Measurements from ENCODE around the gene CNN2.
"Not testable (repeated sequence)": the region's sequence is repeated elsewhere in the genome, so short reads cannot be mapped to it uniquely, and the experiment has no call there.

CNN2 gene

DNA sequence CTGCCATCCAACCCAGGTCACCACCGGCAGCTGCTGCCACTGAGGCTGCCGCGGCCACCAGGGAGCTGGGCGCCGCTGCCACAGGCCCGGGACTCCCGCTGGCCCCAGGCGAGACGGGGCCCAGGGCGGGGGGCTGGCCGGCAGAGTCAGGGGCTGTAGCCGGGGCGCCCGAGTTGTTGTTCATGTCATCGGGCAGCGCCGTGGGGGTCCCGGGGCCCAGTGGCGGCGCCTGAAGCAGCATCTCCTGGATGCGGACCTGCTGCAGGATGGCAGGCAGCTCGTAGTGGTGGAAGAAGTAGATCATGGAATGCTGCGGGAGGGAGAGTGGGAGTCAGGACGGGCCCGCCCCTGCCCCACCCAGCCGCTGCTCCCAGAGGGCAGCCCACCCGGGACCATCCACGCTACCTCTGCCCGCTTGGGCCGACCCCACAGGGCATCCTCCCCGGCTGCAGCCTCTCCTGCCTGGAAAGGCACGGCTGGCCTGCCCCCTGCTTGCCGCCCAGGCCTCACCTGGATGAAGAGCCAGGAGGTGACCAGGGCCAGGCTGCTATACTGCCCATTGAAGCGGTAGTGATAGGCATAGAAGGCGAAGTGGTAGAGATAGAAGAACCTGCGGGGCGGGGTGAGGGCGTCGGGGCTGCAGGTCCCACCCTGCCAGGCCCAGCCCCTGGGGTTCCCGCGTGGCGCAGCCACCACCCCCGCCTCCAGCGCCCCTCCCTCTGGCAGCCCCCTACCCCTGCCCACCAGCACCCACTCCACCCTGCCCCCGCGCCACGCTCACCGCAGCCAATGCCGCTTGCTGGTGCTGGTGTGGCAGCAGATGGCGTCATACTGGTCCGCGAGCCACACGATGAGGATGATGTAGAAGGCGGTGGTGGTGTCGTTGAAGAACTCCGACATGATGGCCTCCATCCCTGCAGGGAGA is 15.6 kb upstream of the CNN2 start:
- no peak for DNase-seq (ENCODE audit: low read depth in 1 of 2, low spot score in 1 of 2)

DNA sequence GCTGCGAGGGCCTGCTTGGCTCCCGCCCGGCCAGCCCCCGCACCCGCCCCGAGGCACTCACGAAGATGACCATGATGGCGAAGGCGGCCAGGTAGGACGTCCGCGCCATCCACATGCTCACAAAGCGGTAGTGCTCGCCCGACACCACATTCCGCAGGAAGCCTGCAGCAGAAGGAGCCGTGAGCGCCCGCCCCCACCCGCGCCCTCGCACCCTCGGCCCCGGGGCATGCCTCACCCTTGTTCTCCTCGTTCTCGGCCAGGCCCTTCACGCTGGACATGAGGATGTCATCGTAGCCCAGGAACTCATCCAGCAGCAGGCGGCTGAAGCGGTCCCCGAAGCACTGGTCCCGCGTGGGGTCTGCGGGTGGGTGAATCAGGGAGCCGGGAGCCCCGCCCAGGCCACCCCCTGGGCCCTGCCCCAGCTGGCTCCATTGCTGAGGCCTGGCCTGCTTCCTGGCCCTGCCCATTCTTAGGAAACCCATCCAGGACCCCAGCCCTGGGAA is 14.5 kb upstream of the CNN2 start:
- no peak for DNase-seq (ENCODE audit: low read depth in 1 of 2, low spot score in 1 of 2)

DNA sequence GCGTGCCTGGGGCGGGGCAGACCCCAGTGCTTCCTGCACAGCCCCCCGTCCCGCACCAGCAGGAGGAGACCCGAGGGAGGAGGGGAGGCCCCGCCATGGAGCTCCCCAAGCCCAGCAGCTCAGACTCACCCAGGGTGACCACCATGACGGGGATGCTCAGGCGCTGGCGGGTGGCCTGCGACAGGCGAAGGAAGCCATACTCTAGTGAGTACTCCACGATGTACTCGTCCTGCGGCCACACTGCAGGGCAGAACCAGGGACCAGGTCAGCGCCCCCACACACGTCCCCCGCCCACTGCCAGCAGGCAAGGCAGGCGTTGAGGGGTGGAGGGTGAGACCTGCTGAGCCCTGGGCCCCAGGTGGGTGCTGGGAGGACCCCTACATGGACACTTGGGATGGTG is 14.1 kb upstream of the CNN2 start:
- DNase-seq (ENCODE audit: low read depth in 1 of 2, low spot score in 1 of 2): no peak

DNA sequence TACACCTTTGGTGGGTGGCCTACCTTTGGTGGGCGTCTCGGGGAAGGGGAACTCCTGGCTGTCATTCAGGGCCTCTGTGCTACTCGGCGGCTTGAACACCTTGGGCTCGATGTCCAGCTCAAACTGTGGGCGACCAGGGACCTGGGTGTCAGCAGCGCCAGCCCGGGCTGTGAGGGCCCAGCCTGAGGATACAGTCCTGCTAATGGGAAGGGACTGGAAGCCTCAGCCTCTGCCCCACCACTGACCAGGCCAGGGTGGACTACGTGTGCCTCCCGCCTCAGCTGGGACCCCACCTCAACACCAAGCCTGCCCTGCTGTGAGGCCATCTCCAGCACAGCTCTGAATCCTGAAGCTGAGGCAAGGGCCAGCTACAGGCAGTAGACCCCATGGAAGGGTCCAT is 13.2 kb upstream of the CNN2 start:
- DNase-seq (ENCODE audit: low read depth in 1 of 2, low spot score in 1 of 2): no peak

DNA sequence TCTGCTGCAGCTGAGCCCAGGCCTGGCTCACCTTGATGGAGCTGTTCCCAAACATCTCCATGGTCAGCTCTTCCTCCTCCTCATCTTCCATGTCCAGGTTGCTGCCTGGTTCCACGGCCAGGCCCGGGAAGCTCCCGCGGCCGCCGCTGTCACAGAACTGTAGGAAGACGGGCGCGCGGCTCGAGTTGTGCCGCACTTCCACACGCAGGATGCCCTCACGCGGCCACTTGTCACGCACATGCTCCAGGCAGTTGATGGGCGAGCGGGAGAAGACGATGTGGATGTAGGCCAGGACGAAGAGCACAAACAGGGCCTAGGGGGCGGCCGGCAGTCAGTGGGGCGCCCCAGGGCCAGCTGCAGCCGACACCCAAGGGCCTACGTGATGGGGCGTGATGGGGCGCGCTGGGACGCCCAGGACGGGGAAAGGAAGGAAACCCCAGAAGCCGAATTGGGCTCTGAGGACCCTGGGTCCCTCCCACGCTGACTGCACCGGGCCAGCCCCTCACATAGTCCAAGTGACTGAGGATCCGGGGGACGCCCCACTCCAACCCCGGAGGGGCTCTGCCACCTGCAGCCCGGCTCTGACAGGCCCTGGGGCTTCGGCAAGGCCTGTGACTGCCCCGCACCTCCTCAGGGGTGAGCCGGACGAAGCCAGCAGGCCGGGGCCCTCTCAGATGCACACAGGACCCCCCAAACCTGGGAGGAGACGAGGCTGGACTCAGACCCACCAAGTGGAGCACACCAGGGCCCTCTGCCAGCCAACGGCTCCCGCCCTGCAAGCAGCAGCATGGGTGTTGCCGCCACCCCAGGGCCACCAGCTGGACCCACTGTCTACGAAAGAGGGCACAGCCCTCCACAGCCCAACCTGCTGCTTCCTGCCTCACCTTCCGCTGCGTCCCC is 12.0 kb upstream of the CNN2 start:
- no peak for DNase-seq (ENCODE audit: low read depth in 1 of 2, low spot score in 1 of 2)

DNA sequence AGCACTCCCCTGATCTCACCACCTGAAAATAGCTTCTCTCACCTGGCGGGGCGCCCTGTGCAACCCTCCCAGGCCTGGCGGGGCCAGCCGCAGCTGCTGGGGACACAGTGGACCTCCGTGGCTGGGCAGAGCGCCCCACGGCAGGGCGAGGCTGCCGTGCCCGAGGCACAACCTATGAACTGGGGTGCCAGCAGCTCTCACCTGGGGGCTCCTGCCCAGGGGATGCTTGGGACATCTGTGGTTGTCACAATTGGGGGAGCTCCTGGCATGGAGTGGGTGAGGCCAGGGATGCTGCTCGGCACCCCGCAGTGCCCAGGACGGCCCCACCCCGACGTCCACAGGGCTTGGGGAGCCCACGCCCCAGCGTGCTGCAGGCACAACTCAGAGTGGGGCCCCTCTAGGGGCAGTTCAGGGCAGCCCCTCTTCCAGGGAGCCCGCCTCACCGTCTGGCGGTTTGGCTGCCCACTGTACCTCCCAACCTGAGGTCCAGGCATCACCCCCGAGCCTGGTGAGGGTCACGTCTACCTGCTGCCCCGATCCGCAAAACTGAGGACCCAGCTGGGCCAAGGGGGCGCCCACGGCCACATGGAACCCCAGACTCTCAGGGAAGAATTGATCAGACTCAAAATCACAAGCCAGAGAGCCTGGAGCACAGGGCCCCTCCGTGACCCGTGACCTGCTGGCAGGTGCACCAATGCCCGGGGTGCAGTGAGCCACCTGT is 11.2 kb upstream of the CNN2 start:
- DNase-seq (ENCODE audit: low read depth in 1 of 2, low spot score in 1 of 2): no peak

DNA sequence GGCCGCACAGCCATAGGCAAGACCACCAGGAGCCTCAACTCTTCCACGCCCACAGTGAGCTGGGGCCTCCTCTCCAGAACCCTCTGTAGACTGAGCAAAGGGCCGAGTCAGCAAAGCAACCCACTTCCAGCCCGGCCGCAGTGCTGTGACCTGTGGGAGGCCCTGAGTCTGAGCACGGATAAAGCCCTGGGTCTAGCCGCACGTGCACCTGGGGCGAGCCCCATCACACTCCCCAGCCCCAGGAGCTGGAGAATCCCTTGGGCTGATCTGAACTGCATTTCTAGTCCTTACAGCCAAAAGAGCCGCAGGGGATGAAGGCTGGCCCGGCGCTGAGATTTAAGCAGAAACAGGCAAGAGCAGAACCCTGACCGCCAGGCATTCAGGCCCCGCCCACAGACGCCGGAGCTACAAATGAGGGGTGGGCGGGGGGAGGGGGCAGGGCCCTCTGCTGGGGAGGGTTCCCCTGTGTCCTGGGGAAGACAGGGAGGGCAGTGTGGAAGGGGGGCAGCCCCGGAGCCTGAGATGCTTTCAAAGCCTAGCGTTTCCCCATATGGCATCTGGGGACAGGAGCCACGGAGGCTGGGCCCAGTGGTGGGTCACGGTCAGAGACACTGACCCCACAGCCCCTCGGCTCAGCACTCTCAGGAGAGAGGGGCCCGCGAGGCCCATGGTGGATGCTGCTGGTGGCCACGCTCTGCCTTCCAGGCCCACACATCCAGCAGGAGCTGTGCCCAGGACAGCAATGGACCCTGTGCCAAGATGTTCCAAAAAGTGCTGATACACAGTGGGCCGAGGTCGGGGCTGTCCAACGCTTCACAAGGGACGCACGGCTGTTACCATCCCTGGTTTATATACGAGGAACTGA is 10.4 kb upstream of the CNN2 start:
- DNase-seq (ENCODE audit: low read depth in 1 of 2, low spot score in 1 of 2): no peak

DNA sequence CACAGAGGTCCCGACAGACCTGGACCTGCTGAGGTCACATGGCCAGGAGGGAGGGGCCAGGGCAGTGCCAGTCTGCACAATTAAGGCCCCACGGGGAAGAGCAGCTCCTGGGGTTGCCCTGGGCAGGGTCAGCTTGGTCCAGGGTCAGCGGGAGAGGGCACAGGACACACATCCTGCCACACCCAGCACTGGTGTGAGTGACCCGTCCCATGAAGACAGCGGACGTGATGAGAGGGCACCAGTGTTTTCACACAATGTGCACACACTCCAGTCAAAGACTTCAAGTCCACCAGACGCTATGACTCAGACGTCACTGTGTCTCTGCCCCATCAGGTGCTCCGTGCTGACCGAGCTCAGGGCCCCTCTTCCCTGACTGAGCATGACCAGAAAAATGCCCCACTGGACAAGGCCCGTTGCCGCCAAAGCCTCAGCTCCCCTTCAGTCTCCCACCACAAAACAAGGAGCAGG is 9.7 kb upstream of the CNN2 start:
- no peak for DNase-seq (ENCODE audit: low read depth in 1 of 2, low spot score in 1 of 2)

DNA sequence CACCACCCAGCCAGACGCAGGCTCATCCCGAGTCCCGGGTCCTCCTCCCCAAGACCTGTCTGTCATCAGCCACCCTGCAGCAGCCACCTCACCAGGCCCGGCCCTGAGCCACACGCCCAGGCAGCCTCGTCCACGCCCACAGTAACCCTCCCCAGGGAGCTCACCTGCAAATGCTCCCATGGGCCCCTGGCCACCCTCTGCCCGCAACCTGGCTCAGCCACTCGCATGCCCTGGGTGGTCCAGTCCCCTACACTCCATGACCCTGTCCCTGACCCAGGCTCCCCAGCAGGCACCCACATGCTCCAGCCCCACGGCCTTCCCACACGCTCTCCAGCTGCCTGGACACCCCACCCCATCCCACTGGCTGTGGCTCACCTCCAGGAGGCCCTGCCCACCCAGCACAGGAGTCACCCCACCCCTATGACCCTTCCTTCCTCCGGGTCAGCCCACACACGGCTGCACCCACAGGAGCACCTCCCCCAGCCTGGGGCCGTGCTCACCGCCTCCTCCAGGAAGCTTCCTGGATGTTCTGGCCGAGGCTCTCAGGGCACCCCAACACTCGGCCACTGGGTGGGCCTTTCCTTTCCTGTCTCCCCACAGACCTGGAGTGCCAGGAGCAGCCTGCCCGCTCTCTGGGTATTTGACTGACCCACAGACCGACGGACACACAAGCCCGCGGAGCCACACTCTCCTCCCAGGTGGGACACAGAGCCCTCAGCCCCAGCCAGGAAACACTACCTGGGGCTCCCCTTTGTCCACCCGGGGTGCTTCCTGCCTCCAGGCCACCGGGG is 9.1 kb upstream of the CNN2 start:
- no peak for DNase-seq (ENCODE audit: low read depth in 1 of 2, low spot score in 1 of 2)

DNA sequence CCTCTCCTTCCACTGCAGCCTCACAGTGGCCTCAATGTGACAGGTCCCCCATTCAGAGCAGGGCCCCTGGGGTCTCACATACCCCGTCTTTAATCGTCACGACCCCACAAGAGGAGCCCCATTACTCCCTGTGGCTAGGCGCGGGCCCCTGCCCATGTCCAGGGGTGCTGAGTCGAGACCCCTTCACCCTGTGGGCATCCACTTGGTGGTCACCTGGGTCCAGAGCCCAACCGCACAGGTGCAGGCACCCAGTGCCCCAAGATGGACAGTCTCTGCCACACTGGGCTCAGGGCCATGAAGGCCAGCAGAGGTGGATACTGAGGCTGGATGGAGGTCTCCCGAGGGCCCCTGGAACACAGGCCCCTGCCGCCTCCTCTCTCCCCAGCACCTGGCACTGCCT is 8.5 kb upstream of the CNN2 start:
- no peak for DNase-seq (ENCODE audit: low read depth in 1 of 2, low spot score in 1 of 2)

DNA sequence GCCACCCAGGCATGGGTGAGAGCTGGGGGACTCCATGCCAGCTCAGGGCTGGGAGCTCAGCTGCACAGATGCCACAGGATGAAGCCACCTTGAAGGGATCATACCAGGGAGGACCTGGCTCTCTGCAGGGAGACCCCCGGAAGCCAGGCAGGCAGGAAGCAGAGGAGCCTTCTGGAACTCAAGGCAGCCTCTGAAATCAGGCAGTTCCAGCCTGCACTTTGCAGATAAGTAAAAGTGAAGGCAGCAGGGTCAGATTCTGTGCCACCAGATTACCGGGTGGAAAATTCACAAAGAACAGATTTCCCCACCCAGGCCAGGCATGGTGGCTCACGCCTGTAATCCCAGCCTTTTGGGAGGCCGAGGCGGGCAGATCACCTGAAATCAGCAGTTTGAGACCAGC is 8.0 kb upstream of the CNN2 start:
- no peak for DNase-seq (ENCODE audit: low read depth in 1 of 2, low spot score in 1 of 2)

DNA sequence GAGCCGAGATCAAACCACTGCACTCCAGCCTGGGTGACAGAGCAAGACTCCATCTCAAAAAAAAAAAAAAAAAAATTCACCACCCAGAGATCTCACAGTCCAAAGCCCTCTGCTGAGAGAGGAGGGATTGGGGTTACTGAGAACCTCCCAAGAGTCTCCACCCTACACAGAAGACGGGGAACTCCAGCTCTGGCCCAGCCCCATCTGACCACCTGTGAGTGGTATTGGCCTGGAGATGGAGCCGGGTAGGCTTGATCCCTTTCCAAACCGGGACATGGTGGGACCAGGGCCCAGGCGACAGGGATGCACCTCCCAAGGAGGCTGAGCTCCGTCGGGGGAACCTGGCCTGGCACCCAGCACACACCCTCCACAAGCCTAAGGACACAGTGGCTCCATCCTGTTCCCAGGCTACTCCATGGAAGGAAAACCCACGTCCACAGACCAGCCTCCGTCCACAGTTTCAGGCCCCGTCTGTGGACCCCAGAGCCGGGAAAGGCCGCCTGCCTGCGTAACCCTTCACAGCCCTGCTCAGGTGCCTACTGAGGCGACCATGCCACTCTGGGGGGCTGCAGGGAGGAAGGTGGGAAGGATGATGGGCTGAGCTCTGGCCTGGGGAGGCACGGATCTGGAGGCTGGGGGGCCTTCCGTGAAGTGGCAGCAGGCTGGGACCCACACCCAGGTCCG is 7.3 kb upstream of the CNN2 start:
- DNase-seq (ENCODE audit: low read depth in 1 of 2, low spot score in 1 of 2): no peak

DNA sequence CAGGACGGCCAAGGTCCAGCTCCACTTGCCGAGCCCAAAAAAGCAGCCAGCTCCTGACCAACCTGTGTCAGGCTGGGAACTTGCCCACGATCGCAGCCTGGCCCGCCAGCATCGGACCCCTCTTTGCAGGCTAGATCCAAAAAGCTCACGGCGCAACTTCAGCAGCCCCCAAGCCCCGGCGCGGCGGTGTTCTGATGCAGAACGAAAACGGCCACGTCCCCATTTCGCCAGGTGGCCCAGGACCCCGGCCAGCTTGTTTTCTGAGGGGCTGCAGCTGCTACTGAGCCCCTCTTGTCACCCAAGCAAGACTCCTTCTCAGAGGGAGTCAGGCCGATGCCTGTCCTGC is 6.8 kb upstream of the CNN2 start:
- DNase-seq (ENCODE audit: low read depth in 1 of 2, low spot score in 1 of 2): no peak

DNA sequence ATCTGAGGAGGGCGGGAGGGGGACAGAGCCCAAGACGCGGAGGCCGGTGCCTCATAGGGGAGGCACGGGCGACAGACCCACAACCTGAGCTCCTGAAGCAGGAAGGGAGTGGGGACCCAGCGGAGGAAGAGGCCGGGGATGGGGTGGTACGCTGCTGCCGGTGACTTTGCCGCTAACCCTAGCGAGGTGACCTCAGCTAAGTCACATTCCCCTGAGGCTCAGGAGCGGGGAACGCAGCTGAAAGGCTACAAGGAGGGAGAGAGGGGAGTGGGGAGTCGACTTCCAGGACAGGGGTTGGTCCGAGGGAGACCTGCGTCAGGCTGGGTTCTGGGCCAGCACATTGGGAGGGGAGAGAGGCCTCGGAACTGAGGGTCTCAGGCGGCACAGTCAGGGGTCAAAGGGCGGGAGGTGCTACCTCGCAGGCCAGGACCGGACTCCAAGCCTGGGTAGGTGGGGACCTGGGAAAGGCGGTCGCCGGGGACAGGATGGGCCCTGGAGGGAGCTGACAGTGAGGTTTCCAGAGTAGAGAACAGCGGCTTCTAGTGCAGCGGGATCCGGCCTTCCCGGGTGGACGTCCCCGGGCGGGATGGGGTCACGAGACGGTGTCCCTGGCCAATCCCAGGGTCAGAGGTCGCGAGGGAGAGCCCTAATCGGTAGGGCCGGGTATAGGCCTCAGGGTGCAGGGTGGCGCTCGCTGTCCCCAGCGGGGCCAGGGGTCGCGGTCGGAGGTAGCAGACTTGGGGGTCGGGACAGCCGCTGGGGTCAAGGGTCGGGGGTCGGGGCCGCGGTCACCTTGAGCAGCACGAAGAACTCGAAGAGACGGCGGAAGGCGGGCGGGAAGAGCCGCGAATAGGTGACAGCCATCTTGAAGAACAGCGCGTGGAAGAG is 6.2 kb upstream of the CNN2 start:
- DNase-seq (ENCODE audit: low read depth in 1 of 2, low spot score in 1 of 2): no peak

DNA sequence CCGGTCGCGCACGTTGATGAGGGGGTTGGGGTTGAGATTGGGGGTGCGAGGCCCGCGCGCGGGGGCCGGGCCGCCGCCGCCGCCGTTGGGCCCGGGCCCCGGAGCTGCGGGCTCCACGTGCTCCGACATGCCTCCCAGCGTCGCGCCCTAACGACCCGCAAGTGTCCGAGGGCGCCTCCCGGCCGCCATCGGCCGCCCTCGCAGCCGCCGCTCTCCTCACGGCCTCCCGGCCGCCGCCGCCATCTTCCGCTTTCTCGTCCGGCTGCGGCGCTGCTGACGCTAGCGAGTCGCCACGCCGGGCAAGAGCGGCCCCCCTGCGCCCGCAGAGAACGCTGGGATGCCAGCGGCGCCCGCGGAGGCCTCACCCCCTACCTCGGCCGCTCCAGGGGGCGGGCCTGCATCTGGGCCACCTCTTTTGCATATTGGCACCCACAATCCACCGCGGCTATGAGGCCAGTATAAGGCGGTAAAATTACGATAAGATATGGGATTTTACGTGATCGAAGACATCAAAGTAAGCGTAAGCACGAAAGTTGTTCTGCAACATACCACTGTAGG is 5.5 kb upstream of the CNN2 start, which contains the start of gene TMEM259:
Gene TMEM259, minus strand, starts transcription at position 256 of the 558 bp plus-strand sequence. Its CDS starts 127 bp downstream, at position 129.
- DNase-seq (ENCODE audit: low read depth in 1 of 2, low spot score in 1 of 2): peak; percentile 95 to 97

DNA sequence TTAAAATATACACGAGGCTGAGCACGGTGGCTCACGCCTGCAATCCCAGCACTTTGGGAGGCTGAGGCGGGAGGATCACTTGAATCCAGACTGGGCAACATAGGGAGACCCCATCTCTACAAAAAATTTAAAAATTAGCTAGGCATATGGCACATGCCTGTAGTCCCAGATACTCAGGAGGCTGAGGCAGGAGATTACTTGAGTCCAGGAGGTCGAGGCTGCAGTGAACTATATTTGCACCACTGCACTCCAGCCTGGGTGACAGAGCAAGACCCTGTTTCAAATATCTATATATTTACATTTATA is 2.6 kb upstream of the CNN2 start:
- not testable (repeated sequence) for DNase-seq (ENCODE audit: low read depth in 1 of 2, low spot score in 1 of 2)

DNA sequence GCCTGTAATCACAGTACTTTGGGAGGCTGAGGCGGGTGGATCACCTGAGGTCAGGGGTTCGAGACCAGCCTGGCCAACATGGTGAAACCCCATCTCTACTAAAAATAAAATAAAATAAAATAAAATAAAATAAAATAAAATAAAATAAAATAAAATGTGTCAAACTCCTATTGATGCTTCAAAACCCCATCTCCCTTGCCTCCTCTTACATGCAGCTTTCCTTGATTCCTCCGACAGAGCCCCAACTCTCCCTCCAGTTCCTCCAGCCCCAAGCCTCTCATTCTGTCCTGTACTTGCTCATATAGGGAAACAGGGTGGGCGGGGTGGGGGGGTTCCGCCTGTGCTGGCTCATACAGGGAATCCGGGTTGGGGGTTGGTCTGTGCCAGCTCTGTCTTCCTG is 1.3 kb upstream of the CNN2 start:
- DNase-seq (ENCODE audit: low read depth in 1 of 2, low spot score in 1 of 2): not testable (repeated sequence)
